Activated CD4-positive, alpha-beta T cell treated with anti-CD3 and anti-CD28 coated beads, Interleukin-2, amount 50 U/mL, for 48 hours (primary cell): Measurements from ENCODE around the gene MS4A8.
"Not testable (repeated sequence)": the region's sequence is repeated elsewhere in the genome, so short reads cannot be mapped to it uniquely, and the experiment has no call there.

Experiments
- DNase-seq, 2 experiments: peaks; one replicate each; pipeline ENCODE4 v3.0.0-alpha.2; 2020

The MS4A8 gene, protein sequence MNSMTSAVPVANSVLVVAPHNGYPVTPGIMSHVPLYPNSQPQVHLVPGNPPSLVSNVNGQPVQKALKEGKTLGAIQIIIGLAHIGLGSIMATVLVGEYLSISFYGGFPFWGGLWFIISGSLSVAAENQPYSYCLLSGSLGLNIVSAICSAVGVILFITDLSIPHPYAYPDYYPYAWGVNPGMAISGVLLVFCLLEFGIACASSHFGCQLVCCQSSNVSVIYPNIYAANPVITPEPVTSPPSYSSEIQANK

DNA sequence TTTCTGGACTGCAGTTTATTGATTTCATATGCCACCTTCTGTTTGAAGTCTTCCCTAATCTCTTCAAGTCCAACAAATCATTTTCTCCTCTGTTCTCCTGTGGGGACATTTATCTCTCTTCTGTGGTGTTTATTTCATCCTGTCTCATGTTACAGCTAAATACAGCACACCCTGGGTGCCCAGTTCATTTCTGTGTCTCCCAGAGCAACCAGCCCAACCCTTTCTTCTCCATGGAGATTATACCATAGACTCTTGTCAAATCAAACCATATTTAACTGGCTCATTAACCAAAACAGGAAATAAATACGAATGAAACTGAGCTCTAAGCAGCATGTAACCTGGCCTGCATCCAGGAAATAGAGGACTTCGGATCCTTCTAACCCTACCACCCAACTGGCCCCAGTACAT, at the start of gene MS4A8:
Gene MS4A8 (plus strand): TSS at position 329 of the 408 bp plus-strand sequence. CDS start 1,249 bp downstream, outside the sequence.
- DNase-seq, result no peak

DNA sequence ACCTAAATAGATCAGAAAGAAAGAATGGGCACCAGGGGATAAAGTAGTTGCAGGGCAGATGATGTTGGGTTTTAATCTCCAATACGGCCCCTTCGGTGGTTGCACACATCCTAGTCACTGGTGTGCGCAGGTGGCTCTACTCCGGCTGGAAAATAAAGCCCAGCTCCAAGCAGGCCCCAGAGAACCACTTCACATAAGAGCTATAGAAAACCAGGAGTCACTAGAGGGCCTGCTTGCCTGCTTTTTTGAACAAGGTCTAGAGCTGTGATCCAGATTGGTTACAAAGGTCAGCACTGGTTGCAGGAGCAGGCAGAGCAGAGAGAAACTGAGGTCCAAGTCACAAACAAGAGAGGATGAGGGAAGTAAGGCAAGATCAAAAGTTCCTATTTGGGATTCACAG, 41.5 kb upstream of the MS4A8 start:
- no peak for DNase-seq

DNA sequence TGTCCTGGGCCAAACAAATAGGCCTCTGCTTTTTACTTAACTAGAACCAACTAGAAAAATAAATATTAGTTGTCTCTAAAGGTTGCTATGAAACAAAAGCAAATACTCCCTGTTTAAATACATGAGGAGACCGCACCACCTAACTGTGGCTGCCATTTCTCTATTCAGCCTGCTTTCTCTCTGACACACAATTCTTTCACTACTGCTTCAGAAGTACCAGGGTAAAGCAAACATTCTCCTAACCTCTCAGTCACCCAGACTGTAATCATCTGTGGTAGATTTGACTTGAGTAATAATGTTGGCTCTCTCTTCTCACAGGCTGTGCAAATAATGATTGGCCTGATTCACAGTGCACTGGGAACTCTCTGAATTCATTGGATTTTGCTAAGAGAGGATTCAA, 41.0 kb upstream of the MS4A8 start:
- DNase-seq, result no peak

DNA sequence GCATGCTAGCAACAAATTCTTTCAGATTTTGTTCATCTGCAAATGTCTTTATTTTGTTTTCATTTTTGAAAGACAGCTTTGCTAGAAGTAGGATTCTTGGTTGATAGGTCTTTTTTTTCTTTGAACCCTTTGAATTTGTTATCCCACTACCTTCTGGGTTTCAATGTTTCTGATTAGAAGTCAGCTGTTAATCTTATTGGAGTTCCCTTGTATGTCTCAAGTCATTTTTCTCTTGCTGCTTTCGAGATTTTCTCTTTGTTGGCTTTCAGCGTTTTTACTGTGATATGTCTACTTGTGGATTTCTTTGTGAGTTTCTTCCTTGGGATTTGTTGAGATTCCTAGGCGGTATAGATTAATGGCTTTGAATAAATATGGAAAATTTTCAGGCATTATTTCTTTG, 27.2 kb upstream of the MS4A8 start:
- DNase-seq, result no peak

DNA sequence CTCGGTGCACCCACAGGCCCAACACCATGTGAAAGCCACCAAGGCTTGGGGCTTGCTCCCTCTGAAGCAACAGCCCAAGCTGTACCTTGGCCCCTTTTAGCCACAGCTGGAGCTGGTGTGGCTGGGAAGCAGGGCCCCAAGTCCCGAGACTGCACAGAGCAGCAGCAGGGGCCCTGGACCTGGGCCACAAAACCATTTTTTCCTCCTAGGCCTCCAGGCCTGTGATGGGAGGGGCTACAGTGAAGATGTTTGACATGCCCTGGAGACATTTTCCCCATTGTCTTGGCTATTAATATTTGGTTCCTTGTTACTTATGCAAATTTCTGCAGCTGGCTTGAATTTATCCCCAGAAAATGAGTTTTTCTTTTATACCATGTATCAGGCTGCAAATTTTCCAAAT, 21.2 kb upstream of the MS4A8 start:
- not testable (repeated sequence) for DNase-seq

DNA sequence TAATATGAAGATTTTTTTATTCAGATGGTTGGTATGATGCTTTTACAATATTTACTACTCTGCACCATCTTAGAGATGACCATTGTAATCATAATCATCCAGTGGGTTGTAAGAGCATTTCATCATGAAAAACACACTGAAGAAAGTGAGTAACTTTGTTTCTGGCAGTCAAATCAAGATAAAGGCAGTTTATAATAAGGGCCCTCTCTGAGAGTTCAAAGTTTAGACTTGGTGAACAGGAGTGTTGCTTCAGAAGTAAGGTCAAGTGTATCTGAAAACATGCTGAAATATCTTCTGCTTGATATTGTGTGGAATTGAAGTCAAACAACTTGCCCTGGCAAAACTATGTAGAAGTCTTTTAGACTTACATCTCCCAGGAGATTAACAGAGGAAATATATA, 19.5 kb upstream of the MS4A8 start:
- DNase-seq, result no peak

DNA sequence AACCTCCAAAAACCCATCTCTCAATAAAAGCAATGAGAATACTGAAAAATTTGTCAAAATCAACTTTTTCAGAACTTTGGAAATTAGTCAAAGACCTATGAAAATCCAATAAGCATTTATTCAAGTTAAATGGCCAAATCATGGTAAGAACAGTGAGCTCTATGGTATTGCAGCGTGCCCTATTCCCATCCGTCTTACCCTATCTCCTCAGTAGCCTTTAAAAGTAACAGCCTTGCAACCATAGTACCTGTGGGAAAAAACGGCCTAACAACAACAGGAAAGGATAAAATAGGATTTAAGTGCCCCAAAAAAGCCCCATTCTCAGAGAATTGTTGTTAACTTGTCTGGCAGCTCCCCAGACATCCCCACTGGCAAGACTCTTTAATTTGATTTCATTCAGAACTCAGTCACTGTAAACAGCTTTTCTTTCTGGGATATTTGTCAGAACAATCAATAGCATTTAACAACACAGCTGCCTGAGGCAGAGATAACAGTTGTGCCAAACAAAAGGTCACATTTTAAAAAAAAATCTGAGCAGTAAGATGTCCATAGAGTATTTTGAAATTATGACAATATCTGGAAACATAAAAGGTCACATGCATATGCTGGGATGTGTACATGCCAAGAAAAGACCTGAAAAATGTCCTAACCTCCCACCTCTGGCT, 18.8 kb upstream of the MS4A8 start:
- no peak for DNase-seq

DNA sequence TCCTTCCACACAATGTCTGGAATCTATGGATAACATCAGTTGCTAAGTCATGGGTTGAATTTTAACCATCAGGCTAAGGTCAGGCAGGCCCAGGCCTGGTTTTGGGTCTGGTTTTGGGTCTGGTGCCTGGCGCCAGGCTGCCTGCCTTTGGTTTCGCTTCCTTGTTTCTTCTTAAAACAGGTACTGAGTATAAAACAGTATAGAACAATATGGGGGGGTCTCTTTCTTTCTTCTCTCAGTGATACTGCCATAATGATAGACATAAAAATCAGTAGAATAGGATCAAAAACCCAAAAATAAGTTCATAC, 14.9 kb upstream of the MS4A8 start:
- DNase-seq, result not testable (repeated sequence)

DNA sequence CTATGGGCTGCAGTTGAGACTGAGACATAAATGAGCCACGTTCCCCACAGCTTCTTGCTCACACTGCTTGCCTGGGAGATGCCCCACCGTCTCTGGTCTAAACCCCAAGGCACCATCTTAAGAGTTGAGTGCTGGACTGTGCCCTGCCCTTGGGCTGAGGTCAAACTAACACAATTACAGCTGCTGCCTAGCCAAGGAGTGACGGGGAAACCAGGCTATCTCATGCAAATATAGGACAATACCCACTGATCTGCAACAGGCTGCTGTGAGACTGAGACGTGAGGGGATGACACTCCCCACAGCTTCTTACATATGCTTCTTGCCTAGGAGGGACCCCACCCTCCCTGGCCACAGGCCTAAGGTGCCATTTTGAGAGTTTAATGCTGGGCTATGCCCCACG, 7.8 kb upstream of the MS4A8 start:
- DNase-seq, result no peak

DNA sequence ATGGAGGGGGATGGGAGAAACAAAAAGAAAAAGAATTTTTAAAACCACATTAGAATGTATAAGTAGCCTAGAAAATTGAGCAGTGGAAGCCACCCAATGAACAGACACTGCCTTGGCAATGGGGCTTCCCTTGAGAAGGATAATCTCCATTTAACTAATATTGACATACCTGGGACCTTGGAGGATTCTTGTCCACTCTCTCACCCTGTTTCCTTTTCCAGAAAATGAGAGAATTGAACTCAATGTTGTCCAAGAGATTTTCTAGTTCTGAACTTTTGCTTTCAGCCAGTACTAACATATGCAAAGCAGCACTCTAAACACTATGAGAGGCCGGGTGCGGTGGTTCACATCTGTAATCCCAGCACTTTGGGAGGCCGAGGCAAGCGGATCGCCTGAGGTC, 524 bp downstream of the MS4A8 start:
- DNase-seq, result no peak

DNA sequence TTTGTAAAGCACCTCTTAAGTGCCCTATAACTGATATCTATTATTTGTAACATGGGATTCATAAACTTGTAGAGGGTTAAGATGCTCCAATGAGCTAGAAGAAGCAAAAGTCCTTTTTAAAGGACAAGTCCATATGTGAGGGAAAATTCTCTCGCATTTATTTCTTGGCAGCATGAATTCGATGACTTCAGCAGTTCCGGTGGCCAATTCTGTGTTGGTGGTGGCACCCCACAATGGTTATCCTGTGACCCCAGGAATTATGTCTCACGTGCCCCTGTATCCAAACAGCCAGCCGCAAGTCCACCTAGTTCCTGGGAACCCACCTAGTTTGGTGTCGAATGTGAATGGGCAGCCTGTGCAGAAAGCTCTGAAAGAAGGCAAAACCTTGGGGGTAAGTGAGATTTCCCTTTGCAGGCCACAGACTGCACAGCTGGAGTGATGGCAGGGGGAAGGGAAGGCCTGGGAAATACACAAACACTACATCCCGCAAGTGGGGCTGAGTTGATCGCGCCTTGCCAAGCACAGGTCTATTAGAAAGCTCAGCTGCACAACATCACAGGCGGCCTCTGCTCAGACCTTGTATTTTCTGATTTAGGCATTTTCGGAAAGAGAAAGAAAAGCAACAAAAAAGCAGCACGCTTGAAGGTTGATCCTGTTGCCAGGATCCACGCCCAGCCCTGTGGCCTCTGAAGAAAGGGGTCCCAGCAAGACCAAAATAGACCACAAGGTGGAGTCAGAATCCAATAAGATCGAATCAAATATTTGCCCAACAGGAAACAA, 1.5 kb downstream of the MS4A8 start:
- DNase-seq, result no peak

DNA sequence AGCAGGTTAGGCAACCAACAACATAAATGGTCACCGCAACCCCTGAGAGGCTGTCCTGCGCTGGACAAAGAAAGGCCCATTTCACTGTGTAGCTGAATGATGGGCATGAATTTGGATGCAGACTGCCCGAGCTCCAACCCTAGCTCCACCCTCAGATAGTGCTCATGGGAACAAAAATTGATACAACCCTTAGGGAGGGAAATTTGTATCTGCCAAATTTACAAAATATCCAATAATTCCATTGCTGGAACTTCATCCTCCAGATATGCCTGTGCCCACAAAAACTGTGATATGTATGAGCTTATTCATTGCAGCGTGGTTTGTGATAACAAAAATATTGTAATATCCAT, 2.0 kb downstream of the MS4A8 start:
- DNase-seq, result no peak

DNA sequence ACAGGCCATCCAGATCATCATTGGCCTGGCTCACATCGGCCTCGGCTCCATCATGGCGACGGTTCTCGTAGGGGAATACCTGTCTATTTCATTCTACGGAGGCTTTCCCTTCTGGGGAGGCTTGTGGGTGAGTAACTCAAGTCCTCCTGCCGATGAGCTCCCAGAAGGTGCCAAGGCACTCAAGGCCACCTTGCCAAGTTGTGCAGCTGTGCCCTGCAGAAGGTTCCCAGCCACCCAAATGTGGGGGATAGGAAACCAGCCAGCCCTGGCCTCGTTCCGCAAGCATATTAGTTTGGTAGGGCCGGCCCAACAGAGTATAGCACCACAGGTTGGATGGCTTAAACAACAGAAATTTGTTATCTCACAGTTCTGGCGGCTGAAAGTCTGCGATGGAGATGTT, 4.0 kb downstream of the MS4A8 start:
- DNase-seq, result no peak

DNA sequence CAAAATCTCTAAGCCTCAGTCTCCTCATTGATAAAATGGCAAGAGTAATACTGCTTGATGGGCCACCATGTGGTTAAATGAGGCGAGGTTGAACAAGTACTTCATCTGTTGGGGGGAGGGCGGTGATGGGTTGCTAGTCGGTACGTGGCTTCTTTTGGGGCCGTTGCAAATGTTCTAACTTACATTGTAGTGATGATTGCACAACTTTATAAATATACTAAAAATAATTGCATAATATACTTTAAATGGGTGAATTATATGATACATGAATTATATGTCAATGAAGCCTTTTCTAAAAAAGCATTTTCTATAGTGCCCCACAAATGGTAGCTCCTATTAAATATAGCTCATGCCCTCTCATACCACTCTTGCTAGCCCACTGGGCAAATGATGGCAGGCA, 6.5 kb downstream of the MS4A8 start:
- no peak for DNase-seq

DNA sequence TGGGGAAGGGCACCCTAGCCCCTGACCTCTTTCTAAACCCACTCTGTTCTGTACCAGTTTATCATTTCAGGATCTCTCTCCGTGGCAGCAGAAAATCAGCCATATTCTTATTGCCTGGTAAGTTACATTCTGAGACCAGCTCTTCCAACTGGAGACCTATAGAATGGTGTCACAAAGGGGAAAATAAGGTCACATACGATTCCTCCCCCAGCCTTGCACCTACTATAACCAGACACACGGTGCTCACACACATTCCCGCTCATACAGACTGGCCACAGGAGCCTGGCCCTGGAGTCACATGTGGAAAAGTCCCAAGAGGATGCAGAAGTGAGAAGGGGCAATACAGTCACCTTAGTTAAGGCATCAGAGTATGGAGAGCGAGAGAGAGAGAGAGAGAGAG, 7.5 kb downstream of the MS4A8 start:
- no peak for DNase-seq

DNA sequence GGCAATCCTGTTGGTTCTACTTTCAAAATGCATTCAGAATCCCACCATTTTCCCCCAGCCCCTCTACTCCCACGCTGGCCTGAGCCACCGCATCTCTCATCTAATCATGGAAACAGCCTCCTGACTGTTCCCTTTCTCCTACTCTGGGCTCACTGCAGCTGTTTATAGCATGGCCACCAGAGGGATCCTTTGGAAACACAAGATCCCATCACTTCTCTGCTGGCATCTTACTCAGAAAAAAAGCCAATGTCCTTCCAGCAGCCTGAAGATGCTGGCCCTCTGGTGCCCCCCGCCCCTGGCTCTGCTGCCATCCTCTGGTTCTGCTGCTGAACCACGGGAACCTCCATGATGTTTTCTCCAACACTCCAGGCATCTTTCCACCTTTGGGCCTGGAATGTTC, 11.1 kb downstream of the MS4A8 start:
- no peak for DNase-seq

DNA sequence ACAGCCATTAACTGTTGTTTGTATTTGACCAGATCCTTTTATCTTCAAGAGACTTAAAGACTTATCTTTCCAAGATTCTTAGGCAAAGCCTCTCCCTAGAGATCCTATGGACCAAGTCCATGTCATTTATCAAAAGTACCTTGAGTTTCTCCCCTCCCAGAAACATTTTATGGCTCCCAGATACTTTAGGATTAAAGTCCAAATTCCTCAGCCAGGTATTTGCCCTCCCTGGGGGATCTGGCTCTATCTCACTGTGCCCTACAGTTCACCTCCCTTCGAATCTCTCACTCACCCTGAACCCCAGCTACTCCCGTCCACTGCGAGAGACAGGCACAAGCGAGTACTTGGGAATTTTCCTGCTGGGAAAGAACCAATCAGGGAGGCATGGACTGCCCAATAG, 11.9 kb downstream of the MS4A8 start:
- DNase-seq, result no peak

DNA sequence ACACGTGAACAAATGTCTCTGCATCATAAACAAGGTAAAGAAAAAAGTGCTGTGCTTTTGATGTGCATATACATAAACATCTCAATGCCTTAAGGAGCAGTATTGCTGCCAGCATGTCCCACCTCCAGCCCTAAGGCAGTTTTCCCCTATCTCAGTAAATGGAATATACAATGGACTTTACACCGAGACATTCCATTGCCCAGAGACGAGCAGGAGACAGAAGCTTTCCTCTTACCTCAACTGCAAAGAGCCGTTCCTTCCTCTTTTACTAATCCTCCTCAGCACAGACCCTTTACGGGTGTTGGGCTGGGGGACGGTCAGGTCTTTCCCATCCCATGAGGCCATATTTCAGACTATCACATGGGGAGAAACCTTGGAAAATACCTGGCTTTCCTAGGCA, 14.0 kb downstream of the MS4A8 start:
- DNase-seq, result not testable (repeated sequence)

DNA sequence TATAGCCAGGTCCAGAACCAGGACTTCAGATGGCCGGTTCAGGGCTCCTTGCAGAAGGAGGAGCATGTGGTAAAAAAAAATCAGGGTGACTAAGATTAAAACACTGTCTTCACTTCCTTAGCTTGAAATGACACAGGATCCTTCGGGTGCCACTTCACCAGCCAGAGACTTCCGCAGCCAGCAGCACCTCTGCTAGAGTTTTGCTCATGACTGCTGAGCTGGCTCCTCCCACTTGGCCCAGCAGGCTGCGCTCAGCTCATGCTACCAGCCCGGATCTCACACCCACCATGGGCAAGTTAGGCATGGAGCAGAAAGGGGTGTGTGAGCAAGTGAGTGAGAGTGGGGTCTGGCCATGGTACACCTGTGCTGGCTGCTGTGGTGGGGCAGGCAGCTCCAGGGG, 18.5 kb downstream of the MS4A8 start:
- no peak for DNase-seq

DNA sequence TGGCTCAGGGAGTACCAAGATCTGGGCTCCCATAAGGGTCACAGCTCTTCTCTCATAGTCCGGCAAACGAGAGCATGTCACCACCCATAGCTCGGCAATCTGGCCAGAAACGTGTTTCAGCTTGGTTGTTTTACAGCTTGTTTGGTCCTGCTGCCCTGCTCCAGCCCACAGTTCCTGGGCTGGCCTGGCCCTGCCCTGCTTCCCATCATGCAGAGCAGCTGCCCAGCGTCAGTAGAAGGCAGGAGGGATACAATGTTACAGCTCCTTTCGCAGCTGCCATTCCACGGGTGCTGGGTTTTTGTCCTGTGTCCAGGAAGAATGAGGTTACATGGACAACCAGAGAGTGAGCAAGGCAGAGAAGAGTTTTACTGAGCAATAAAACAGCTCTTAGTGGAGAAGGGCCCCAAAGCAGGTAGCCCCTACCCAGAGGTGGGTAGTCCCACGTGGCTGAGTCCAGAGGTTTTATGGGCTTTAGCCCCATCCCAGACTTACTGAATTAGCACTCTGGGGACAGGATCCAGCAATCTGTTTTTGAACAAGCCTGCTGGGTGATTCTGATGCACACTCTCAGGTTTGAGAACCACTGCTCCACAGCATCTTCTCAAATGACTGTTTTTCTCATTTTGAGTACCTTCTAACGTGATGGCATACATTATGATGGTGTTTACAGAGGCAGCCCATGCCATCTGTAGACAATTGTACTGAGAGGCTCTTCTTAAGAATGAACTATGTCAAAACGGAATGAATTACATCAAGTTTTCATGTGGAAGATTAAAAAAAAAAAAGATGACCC, 19.3 kb downstream of the MS4A8 start:
- no peak for DNase-seq

DNA sequence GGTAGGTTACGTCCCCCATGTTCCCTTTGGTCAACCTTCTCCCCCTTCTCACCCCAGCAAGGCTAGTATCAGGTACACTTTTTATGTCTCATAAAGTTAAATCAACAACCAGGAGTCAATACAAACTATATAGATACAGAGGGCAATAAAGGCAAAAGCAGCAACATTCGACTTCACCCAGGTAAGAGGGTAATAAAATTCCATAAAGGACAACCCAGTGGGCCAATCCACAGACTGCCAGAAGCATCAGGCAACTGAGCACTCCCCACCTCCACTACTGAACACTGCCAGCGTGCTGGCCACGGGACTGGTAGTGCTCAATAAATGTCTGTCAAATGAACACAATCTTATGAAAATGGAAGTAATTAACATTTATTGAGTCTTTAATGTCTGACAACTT, 20.0 kb downstream of the MS4A8 start:
- no peak for DNase-seq

DNA sequence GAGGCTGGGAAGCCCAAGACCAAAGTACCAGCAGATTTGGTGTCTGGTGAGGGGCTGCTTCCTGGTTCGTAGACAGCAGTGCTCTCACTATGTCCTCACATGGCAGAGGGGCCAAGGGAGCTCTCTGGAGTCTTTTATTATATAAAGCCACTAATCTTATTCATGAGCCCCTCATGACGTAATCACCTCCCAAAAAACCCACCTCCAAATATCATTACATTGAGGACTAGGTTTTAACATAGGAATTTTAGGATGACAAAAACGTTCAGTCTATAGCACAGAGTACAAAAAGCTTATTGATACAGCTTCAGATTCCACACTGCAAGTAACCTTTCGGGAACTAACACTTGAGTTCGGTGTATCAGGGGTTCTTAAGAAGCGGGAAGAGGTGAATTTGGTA, 21.0 kb downstream of the MS4A8 start:
- no peak for DNase-seq

DNA sequence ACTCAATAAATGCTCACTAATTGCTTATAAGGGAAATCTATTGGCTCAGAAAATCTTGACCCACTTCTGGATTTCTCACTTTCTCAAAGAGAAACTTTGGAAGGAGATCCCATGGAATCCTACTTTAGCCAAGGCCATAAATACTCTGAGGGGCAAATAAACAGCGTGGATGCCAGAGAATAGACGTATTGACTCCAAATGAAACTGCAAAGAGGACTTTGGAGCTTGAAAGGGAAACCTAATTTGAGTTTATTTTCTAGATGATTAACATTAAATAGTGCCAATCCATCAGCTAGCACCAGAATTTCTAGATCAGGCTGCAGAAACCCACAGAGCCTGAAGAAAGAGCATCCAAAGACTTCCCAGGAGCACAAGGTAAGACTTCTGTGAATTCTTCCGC, 25.0 kb downstream of the MS4A8 start, which contains the start of gene MS4A18:
Gene MS4A18 (plus strand): TSS at position 301 of the 400 bp plus-strand sequence.
- no peak for DNase-seq

DNA sequence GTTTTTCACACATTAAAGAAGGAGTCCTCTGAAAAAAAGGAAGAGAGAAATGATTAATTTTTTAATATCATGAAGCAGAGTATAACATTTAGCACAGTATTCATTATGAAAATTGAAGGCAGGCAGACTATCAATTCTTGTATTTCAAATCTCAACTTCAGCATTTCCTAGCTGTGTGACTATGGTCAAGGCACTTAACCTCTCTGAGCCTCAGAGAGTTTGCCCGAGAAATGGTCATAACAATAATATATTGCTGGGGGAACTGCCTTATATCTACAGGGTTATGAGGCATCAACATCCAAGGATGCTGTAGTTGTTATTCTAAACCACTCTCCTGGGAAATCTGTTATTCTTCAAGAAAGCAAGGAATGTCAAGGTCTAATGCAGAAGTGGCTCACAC, 26.2 kb downstream of the MS4A8 start:
- DNase-seq, result no peak
